DMS53 (cell line): ENCODE data around the gene SERINC5.
"Not testable (repeated sequence)": the region's sequence is repeated elsewhere in the genome, so short reads cannot be mapped to it uniquely, and the experiment has no call there.

Experiments
- DNase-seq: peaks from one replicate; lab custom pipeline; 2025; lab: John Stamatoyannopoulos, UW

Gene SERINC5

DNA sequence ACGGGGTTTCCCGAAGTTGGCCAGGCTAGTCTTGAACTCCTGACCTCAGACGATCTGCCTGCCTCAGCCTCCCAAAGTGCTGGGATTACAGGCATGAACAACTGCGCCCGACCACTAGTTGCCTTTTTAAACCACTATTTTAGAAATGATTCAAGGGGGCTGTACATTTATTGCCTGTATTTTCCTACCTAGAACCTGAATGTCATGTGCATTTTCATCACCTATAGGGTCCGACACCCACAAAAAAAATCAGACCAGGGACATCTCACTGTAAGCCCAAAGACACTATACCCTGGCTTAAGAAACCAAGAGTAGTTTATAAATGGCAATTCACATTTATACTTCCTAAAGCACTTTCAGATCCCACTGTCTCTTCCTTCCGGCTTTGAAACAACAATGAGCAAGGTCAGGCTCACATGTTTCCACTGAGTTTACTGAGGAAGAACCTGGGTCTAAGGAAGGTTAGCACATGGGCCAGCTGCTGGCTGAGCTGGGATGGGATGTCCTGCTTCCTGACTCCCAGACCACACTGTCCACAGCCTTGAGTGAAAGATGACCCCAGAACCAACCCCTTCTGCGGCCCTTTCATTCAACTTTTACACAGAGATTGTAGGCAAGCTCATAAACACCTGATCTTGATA, 87.3 kb downstream of the SERINC5 start:
- DNase-seq, result no peak

DNA sequence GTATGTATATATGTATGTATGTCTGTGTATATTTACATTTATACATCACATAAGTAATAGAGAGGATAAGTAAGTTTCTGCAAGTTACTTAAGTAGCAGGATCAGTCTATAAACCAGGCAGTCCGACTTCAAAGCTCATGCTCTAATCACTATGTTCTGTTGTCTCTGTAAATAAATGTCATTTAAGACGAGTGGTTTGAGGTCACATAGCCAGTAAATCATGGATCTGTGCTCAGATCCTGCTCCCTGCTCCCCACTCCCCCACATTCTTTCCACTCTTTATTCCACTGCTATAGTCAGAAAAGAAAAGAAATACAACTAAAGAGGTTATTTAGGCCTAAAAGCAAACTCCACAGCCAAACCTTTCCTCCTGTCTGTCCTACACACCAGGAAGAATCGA, 90.4 kb downstream of the SERINC5 start:
- DNase-seq, result no peak

DNA sequence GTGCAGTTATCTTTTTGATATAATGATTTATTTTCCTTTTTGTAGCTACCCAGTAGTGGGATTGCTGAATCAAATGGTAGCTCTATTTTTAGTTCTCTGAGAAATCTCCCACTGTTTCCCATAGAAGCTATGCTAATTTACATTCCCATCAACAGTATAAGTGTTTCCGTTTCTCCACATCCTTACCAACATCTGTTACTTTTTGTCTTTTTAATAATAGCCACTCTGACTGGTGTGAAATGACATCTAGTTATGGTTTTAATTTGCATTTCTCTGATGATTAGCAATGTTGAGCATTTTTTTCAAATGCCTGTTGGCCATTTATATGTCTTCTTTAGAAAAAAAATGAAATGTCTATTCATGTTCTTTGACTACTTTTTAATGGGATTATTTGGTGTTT, 94.7 kb downstream of the SERINC5 start:
- no peak for DNase-seq

DNA sequence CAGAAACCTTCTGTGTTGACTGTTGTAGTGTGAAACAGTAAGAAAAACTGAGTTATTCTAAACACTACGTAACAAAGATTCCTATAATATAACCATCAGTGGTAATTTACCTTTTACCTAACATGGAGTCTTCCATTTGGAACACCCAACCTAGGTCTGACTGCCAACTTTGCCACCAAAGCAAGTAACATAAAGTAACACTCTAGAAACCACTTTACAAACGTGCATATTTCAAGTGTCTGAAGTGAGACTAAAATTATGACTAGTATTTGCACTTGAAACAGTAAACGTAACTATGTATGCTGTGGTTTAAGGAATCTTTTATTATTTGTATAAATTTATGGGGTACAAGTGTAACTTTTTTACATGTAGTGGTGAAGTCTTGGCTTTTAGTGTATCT, 95.6 kb downstream of the SERINC5 start:
- DNase-seq, result no peak

DNA sequence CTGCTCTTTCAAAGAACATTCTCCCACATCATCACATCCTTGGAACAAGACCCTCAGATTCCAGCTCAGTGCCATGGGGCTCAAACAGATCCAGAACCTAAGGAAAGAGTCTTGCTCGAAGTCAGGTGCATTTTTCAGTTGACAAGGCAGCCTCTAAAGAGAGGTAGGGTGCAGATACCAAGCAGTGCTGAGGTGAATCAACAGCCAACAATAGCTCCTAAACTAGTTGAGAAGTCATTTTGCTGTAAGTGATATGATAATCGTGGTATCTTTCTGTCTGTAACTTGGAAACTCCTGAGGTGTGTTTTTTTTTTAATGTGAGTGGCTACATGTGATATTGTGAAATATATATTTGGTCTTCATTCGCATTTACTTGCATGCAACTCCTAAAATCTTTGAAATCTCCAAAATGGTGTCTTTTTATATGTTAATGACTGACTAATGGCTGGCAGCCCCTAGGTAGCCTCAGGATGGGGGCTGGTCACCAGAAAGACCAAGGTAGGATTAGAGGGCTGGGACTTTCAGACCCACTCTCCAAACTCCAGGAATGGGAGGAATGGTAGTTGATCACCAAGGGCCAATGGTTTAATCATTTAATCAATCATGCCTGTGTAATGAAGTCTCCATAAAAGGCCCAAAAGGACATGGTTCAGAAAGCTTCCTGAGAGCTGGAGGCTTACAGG, 96.6 kb downstream of the SERINC5 start:
- DNase-seq, result no peak

DNA sequence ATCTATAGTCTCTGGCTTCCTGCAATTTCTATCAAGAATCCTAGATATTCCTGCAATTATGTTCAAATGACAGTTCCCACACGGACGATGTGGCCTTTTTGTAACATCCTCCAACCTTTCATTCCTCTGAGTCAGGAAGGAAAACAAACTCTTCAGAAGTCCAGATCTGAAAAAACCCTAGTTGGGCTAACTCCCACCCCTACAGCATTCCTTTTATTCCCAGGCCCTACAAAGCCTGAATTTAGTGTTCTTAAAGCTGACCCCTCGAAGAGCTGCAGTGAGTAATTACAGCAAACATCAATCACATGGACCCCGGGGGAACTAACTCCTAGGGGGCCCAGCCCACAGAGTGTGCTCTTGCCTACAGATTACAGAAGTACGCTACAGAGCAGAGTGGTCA, 99.7 kb downstream of the SERINC5 start:
- no peak for DNase-seq

DNA sequence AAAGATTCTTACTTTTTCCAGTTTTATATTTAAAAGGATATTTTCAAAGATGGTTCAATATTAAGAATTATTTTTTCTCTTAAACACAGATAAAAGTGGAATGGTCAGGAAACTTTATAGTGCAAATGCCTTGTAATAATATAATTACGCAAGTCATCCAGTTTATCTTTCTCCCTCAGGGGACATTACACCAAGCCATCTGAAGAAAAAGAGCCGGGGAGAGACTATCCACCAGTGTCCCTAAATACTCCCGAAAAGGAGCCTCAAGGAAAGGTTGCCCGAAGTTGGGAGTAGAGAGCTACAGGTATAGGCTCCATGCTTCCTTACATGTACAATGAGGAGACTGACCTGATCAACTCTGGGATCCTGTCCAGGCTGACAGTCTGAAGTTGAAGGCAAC, 101.1 kb downstream of the SERINC5 start:
- DNase-seq, result no peak

DNA sequence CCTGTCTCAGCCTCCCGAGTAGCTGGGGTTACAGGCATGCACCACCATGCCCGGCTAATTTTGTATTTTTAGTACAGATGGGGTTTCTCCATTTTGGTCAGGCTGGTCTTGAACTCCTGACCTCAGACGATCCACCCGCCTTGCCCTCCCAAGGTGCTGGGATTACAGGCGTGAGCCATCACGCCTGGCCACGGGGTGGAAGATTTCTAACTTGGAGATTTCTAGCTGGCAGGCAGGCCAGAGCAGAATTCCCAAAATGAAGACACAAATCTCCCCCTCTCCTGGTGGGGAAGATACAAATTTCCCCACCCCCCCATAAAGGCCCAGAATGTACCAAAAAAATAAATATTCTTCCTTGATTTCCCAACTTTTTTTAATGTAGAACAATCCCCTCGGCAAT, 101.6 kb downstream of the SERINC5 start:
- DNase-seq, result not testable (repeated sequence)

DNA sequence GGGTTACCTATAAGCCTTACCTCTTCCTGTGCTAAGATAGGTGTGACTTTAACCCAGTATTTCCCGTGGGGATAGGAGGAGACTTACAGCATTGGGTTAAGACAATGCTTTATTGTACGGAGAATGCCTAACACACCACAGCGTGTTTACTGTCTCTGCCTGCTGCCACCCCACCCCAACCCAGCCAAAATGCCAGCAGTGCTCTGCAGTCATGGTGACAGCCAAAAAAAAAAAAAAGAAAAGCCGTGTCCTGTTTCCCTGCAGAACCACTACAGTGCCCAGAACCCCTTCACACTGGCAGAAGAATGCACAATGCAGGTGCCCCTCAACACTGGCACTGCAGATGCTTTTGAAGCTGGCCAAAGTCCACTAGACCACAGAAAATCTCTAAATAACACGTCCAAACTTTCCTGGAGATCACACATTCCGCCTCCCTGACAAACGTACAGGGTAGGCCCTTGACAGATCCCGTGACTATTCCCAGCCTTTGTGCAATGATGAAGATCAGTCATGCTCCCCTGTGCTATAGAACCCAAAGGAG, 102.2 kb downstream of the SERINC5 start:
- DNase-seq, result no peak

DNA sequence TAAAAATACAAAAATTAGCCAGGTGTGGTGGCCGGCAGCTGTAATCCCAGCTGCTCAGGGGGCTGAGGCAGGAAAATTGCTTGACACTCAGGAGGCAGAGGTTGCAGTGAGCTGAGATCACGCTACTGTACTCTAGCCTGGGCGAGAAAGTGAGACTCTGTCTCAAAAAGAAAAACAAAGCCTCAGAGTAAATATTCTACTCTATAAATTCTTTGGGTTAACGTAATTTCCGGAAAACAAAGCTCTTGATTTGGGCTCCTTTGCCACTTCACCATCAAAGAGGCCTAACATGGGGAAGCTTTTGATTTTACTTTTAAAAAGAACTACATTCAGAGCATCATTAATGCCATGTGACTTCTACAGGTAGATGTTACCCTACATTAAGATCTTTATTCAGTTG, 103.1 kb downstream of the SERINC5 start:
- no peak for DNase-seq

DNA sequence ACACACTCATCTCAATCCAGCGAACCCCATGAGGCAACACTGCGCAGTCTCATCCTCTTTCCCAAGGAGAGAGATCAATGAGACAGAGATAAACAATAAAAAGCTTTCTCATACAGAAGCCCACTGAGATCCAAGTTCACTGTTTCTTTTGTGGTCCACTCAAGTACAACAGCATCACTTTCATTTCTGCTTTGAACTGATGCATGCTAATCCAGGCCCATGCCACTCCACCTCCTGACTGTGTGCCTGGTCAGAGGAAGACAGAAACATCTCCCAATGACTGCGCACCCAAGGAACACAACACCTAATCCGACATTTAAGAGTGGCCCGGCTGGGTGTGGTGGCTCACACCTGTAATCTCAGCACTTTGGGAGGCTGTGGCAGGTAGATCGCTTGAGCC, 104.0 kb downstream of the SERINC5 start:
- no peak for DNase-seq

DNA sequence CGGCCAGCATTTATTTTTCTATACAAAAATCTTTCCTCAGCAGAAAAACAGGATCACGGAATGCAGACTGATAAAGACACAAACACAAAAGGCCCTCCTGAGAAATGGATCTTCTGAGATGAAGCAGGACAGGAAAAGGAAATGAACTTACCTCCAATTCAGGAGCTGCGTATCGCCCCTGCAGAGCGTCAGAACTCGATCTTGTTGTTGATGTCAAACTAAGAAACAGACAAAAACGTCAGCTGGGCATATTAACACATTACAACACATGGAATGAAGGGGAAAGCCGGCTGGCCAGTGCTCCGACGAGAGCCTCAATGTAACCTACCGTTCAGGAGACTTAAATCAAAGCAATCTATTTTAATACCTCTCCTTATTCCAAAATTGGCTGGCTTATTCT, 105.1 kb downstream of the SERINC5 start:
- no peak for DNase-seq

DNA sequence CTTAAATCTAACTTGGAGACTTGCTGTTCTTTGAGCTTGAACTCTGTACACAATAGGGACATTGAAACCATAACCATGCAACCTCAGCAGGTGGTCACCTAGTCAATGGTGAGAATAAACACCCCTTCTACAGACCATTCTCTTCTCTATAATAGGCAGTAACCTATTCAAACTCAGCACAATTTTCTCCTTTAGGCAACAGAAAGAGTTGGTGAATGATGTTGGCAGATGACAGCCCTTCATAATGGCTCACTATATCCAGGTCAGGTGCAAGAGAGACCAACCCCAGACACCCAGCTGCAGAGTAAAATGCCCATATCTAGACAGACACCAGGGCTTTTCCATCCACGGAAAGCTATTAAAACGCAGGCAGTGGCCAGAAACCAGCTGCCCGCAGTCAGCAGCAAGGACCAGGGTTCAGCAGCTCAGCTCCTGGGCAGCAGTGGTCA, 106.7 kb downstream of the SERINC5 start:
- DNase-seq, result no peak

DNA sequence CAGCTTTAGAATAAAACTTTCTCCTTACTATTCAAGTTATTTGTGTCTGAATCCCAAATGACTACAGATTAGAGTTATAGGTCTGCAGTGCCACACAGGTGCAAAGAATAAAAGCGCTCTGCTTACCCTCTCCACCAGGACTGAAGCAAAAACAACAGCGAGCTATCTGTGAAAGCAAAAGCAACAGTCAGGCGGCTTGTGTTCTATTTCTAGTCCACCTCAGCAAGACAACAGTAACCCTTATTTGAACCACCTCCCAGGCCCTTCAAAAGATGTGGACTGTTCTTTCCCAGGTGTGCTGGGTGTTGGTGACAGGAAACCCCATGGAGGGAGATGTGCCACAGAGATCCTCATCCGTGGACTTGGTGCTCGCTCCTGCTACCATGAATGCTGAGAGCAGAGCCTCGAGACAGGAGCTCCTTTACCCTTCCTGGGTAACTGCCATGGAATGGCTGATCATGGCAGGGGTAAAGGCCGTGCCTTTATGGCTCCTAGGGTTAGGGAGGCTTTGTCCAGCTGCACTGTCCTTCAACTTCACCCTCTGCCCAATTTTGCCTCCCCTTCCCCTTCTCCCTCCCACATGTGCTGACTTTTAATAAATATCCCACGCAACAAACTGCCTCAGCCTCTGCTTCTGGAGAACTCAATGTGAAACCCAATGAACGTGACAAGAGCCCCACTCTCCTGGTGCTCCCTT, 108.6 kb downstream of the SERINC5 start:
- DNase-seq, result no peak

DNA sequence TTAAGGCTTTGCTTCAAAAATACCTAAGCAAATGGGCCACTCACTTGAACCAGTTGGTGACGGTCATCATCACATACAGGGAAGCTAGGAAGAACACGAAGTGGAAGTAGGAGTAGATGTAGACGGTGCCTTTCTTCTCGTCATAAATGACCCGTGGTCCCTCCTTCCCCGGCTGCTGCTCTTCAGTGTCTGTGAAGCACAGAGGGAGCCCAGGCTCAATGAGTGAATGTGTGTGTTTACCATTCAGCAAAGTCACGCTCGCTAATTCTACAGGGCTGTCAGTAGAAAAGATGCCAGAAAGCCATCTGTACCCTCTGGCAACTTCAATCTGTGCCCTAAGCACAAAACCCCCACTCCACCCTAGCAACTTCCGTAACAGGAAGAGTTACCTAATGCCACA, 109.8 kb downstream of the SERINC5 start:
- no peak for DNase-seq

DNA sequence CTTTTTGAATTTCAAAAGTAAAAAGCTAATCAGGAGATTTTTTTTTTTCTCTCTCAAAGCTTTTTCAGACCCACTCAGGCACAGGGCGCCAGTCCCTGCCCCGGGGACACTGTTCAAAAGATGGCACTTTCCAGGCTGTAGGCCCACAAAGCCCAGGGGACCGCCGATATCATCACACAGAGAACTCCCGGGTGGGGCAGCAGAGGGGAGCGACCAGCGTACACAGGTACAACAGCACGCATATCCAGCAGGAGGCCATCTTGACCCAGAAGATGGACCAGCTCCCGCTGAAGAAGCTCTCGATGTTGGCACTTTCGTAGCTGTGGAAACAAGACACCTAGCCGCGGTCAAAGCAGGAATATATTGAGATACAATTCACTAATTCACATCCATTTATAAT, 112.4 kb downstream of the SERINC5 start:
- DNase-seq, result no peak

DNA sequence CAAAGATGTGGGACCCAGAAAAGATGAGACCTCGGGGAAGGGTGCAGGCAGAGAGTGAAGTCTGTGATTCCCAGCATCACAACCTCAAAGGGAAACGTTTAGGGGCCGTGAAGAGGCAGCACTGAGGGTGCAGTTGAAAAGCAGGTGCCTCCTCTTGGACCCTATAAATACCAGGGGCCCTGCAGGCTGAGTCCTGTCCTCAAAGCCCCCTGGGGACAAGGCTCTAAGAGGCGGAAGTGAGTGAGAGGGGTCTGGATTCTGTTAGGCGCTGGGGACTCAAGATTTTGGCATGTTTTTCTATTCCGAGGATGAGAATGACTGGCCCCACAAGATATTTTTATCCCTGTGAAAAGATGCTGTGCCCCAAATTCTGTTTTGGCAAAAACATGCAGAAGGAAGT, 112.9 kb downstream of the SERINC5 start:
- DNase-seq, result no peak

DNA sequence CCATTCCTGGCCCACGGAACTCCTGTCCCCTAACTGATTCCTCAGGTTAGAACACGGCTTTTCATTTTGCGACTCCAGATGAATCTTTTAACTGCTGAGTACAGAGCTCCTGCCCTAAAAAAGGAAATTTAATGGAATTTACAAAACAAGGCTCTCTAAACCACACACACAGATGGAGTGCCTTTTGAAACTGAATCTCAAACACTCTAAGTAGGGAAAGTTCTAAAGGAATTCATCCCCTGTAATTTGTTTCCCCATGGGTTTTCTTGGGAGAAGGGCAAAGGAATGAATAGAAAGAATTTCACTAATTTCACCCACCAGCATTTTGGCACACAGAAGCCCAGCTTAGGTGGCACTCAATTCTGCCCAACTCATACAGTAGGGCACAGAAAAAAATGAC, 114.2 kb downstream of the SERINC5 start:
- DNase-seq, result no peak

DNA sequence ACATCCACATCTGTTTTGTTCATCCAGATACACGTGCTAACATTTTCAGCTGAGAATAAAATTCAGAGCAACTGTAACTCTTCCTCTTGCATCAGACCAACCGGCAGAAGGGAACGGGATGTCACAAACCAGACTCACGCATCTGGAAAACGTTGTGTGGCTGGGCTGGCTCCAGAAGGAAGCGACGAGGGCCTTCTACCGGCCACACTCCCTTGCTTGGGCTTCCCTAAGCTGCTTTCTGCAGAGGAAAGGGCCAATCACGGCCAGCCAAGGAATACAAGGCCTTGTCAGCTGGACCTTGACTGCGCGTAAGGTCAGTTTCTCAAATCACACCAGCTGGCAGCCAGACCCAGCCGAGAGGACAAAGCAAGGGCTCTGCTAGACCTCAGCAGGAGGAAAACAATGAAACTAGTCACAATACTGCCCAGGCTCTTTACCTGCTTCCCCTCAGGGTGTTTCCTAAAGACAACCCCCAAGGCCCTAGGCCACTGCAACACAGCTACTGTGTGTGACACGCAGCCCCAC, 114.6 kb downstream of the SERINC5 start:
- no peak for DNase-seq

DNA sequence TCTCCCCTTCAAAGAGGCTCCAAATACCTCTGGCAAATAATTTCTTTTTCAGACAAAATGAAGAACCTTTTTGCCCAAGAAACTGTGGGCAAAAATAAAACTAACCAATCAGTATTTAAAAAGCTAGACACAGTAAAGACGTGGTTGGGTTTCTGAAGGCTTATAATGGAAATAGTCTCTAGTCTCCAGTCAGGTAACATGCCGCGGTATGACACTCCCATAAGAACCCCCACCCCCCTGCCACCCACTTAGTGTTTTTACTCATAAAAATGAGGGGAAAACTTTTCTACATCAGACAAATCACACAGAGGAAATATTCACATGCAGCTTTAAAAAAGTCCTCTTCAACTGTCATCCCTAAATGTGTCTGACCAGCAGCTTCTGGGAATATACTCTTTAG, 115.4 kb downstream of the SERINC5 start:
- DNase-seq, result no peak

DNA sequence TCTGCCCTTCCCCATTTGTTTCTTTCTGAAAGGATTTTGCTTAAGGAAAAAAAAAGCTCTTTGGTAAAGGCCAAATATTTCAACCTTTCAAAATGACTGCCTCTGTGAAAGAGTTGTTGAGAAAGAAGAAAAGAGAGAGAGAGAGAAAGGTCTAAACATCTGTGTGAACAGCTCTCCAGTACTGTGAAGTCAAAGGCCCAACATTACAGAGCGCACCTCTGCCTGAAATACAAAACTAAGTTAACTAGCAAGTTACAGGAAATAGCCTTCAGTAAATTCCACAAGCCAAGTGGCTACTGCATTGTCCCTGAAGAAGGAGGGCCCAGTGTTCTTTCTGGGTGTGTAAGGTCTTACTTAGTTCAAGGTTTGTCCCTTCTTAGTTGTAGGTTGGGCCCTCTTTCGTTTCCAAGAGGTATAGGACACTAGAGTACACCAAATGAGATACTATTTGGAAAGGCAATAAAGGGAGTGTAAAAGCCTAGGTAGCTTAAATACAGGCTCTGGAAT, 116.3 kb downstream of the SERINC5 start:
- DNase-seq, result no peak

DNA sequence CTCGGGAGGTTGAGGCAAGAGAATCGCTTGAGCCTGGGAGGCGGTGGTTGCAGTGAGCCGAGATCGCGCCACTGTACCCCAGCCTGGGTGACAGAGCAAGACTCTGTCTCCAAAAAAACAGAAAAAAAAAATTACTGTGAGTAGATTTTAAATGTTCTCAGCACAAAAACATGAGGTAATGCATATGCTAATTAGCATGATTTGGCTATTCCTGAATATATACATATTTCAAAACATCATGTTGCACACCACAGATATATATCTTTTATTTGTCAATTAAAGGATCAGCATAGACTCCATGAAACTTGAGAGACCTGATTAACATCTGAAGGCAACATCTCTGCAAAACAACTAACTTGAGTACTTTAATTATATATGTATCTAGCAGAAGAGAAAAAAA, 117.4 kb downstream of the SERINC5 start:
- DNase-seq, result no peak

DNA sequence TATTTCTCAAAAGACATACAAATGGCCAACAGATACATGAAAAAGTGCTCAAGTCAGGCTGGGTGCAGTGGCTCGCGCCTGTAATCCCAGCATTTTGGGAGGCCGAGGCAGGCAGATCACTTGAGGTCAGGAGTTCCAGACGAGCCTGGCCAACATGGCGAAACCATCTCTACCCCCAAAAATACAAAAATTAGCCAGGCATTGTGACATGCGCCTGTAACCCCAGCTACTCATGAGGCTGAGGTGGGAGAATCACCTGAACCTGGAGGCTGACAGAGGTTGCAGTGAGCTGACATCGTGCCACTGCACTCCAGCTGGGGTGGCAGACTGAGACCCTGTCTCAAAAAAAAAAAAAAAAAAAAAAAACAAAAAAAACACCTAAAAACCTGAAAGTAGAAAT, 119.0 kb downstream of the SERINC5 start:
- DNase-seq, result not testable (repeated sequence)
